Activated CD8-positive, alpha-beta T cell treated with anti-CD3 and anti-CD28 coated beads for 36 hours (primary cell): Measurements from ENCODE around the gene FMNL2. TPM values are rescaled to one million over a fixed set of nuclear protein-coding genes. Genes with fewer than 3 reads are reported as not detected.
"Not testable (repeated sequence)": the region's sequence is repeated elsewhere in the genome, so short reads cannot be mapped to it uniquely, and the experiment has no call there.

ENCODE experiments used
- ATAC-seq: fragments of 200-7000 bp; cut with Tn5 transposase; one replicate; pipeline ENCODE4 v1.10.0; 2021; ENCODE audit warnings: mild to moderate bottlenecking, moderate library complexity
- CTCF ChIA-PET: fragments of 350-600 bp; sonication (Branson Sonifier 250); formaldehyde crosslinking; loops from one replicate; lab custom pipeline; 2021; ENCODE audit warnings: antibody characterized with exemption; lab: Charles Lee
- POLR2A ChIA-PET: fragments of 350-600 bp; sonication (Branson Sonifier 250); formaldehyde crosslinking; loops from one replicate; lab custom pipeline; 2021; ENCODE audit warnings: antibody characterized with exemption; lab: Charles Lee
- DNase-seq: peaks from one replicate; pipeline ENCODE4 v3.0.0-alpha.2; 2020
- H3K27ac Mint-ChIP-seq: one replicate; pipeline ENCODE4 v1.8.0; 2021; ENCODE audit warnings: mild to moderate bottlenecking, mixed read lengths
- H3K27me3 Mint-ChIP-seq: one replicate; pipeline ENCODE4 v1.8.0; 2021; ENCODE audit warnings: mixed read lengths
- H3K36me3 Mint-ChIP-seq: one replicate; pipeline ENCODE4 v1.8.0; 2021; ENCODE audit warnings: low read depth, mixed read lengths
- H3K4me1 Mint-ChIP-seq: one replicate; pipeline ENCODE4 v1.8.0; 2021; ENCODE audit warnings: low read depth, mixed read lengths
- H3K4me3 Mint-ChIP-seq: one replicate; pipeline ENCODE4 v1.8.0; 2021; ENCODE audit warnings: mild to moderate bottlenecking, moderate library complexity, mixed read lengths
- H3K9me3 Mint-ChIP-seq: one replicate; pipeline ENCODE4 v1.8.0; 2021; ENCODE audit warnings: mixed read lengths
- CTCF ChIP-seq: fragments of 200-600 bp; IDR thresholded peaks from one replicate; pipeline ENCODE4 v1.8.0; 2022; ENCODE audit warnings: antibody characterized with exemption, mild to moderate bottlenecking
- intact Hi-C: fragments of 100-400 bp; cut with micrococcal nuclease; formaldehyde crosslinking; loops from one replicate; pipeline ENCODE4 v1.10.0; 2022
- total RNA-seq, 2 experiments: library from RNA; stranded (reverse); gene quantifications; one replicate each; pipeline ENCODE4 v1.2.3, GENCODE V29; 2021

FMNL2 gene
- total RNA-seq, 2 experiments from 2014 or later, result 1.1 TPM

DNA sequence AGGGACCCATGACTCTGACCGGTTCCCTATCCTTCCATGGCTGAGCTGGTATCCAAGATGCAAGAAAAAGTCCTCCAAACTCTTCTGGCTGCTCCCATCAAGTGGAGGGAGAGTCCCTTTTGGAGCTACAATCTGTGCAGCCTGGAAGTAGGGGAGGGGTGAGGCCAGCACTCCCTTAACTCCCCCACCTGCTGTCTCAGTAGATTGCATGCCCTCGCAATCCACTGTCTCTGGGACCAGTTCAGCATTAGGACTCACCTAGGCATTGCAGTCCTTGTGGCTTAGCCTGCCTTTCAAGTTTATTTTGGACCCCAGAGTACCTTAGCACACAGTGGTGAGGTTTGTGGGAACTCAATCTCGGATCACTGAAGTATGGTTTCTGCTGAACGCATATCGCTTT lies 14.2 kb upstream of the FMNL2 start:
- ATAC-seq (no peak), DNase-seq (no peak)
- Mint-ChIP-seq H3K4me1 (no peaks in the 10 kb centered on the region), H3K9me3 (no peaks in the 10 kb centered on the region), H3K27ac (no peak overlapping the region), H3K27me3 (peaks cover under 1% of the 10 kb centered on the region), H3K36me3 (no peaks in the 10 kb centered on the region), H3K4me3 (no peak overlapping the region)
- TF ChIP-seq CTCF, result no peak
- CTCF ChIA-PET, result no interaction called here
- intact Hi-C loops, result no loop called here
- POLR2A ChIA-PET, result no interaction called here

DNA sequence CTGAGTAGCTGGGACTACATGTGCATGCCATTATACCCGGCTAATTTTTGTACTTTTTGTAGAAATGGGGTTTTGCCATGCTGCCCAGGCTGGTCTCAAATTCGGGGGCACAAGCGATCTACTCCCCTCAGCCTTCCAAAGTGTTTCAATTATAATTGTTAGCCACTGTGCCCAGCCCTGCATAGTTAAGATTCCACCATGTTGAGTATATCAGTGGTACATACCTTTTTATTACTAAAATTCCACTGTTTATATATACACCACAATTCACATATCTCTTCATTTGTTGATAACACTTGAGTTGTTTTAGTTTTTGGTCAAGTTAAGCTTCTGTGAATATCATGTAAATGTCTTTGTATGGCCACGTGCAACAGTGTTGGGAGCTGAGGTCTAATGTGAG lies 12.8 kb upstream of the FMNL2 start:
- intact Hi-C loops, result no loop called here
- ChIA-PET POLR2A (no interaction called here), CTCF (no interaction called here)
- Mint-ChIP-seq H3K27ac (no peak overlapping the region), H3K4me1 (no peaks in the 10 kb centered on the region), H3K9me3 (no peaks in the 10 kb centered on the region), H3K27me3 (peaks cover 2% of the 10 kb centered on the region), H3K36me3 (no peaks in the 10 kb centered on the region), H3K4me3 (no peak overlapping the region)
- no peak for TF ChIP-seq CTCF
- ATAC-seq (no peak), DNase-seq (no peak)

- H3K4me1 Mint-ChIP-seq, H3K27ac Mint-ChIP-seq, CTCF ChIA-PET, DNase-seq, H3K9me3 Mint-ChIP-seq, H3K36me3 Mint-ChIP-seq, H3K27me3 Mint-ChIP-seq, ATAC-seq, intact Hi-C loops, POLR2A ChIA-PET, H3K4me3 Mint-ChIP-seq: not testable (repeated sequence)
Observed at GRCh38 chr2:152325126-152325525, 9.8 kb upstream of the FMNL2 start.

- DNase-seq (no peak), ATAC-seq (no peak)
- Mint-ChIP-seq H3K27me3 (peaks cover 5% of the 10 kb centered on the region), H3K27ac (no peak overlapping the region), H3K9me3 (no peaks in the 10 kb centered on the region), H3K4me3 (no peak overlapping the region), H3K36me3 (no peaks in the 10 kb centered on the region), H3K4me1 (no peaks in the 10 kb centered on the region)
- ChIA-PET POLR2A (no interaction called here), CTCF (interaction anchor here (1.1 kb wide), 1 partner anchor 309 kb away, joined by 3 read pairs; no protein-coding TSS in a partner anchor)
- TF ChIP-seq CTCF, result no peak
- intact Hi-C loops, result no loop called here
Observed at GRCh38 chr2:152326710-152327109, 8.3 kb upstream of the FMNL2 start.

GRCh38 chr2:152328013-152328412 lies 7.0 kb upstream of the FMNL2 start:
- no peak for TF ChIP-seq CTCF
- intact Hi-C loops, result no loop called here
- Mint-ChIP-seq H3K36me3 (no peaks in the 10 kb centered on the region), H3K27me3 (peaks cover 5% of the 10 kb centered on the region), H3K27ac (no peak overlapping the region), H3K4me1 (no peaks in the 10 kb centered on the region), H3K9me3 (no peaks in the 10 kb centered on the region), H3K4me3 (no peak overlapping the region)
- POLR2A ChIA-PET, result no interaction called here
- DNase-seq, result no peak
- ATAC-seq, result no peak
- CTCF ChIA-PET, result no interaction called here
